Stimulated activated CD4-positive, alpha-beta T cell treated with anti-CD3 and anti-CD28 coated beads, Interleukin-2, amount 100 ng/mL, for 4 hours (primary cell): ENCODE data around the gene NME4.

Experiments
- DNase-seq: peaks from one replicate; pipeline ENCODE4 v3.0.0-alpha.2; 2020; ENCODE audit warnings: low read depth

Gene NME4

GRCh38 chr16:363766-364490 lies 33.1 kb upstream of the NME4 start:
- no peak for DNase-seq

- no peak for DNase-seq
Measured at GRCh38 chr16:364595-365491, 32.2 kb upstream of the NME4 start.

- no peak for DNase-seq
Measured at GRCh38 chr16:366476-366875, 30.5 kb upstream of the NME4 start.

GRCh38 chr16:367333-367903 lies 29.6 kb upstream of the NME4 start:
- no peak for DNase-seq

GRCh38 chr16:368388-369158 lies 28.4 kb upstream of the NME4 start:
- DNase-seq, result no peak

GRCh38 chr16:369275-369865 lies 27.6 kb upstream of the NME4 start:
- no peak for DNase-seq

- no peak for DNase-seq
Measured at GRCh38 chr16:369866-370436, 27.0 kb upstream of the NME4 start.

- peak; percentile 89 for DNase-seq
Measured at GRCh38 chr16:370443-370842, 26.6 kb upstream of the NME4 start, which contains the start of gene MRPL28. MRPL28 (minus strand) TSS chr16:370538; CDS start chr16:370218, 320 bp downstream.

- DNase-seq, result no peak
Measured at GRCh38 chr16:370979-371514, 26.0 kb upstream of the NME4 start.

- DNase-seq, result no peak
Measured at GRCh38 chr16:371515-372301, 25.3 kb upstream of the NME4 start.

GRCh38 chr16:372302-372983 lies 24.6 kb upstream of the NME4 start:
- DNase-seq, result no peak

GRCh38 chr16:373020-373598 lies 23.9 kb upstream of the NME4 start:
- DNase-seq, result no peak

- DNase-seq, result no peak
Measured at GRCh38 chr16:373848-374615, 23.0 kb upstream of the NME4 start.

- DNase-seq, result no peak
Measured at GRCh38 chr16:374616-374926, 22.4 kb upstream of the NME4 start.

GRCh38 chr16:375212-375611 lies 21.8 kb upstream of the NME4 start:
- DNase-seq, result no peak

GRCh38 chr16:375927-376816 lies 20.8 kb upstream of the NME4 start:
- DNase-seq, result no peak

- no peak for DNase-seq
Measured at GRCh38 chr16:376817-377418, 20.1 kb upstream of the NME4 start.
